ENCODE data around the gene OPN1SW.

OPN1SW gene

DNA sequence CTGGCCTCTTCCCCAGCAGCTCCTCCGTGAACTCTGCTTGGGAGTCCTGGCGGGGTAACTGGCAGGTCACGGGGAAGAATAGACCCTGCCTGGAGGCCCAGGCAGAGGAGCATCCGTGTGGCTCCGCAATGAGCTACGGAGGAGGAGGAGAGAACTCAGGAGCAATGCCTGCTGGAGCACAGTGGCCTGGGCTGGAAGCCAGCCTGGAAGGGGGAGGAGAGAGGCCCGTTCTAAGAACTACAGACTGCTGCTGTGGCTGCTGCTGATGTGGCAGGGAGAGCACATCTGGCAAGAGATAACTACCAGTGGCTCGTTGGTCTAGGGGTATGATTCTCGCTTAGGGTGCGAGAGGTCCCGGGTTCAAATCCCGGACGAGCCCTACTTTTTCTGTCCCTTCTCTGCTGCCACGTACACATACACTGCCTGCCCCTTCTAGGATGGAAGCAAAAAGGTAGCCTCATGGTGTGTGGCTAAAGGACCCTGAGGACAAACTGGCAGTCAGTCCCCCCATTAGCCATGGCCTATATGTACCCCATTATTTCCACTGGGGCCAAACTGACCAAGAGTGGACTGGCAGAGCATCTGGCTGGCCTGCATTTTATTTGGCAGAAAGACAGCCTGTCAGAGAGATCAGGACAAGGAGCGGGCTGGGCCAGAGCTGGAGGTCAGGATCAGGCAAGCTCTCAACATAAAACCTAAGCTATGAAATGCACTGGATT lies 7.7 kb upstream of the OPN1SW start:
- no peak overlapping the region for H3K9ac ChIP-seq
- no peak overlapping the region for H3K4me3 ChIP-seq (IDR thresholded peaks at IDR 0.05; ENCODE audit: insufficient read depth, low read depth, low read length)
- H3K4me1 ChIP-seq (ENCODE audit: low read depth, poor library complexity, severe bottlenecking) = no peaks in the 10 kb centered on the region
- no peaks in the 10 kb centered on the region for H3K79me2 ChIP-seq (ENCODE audit: insufficient read depth, low read depth)
- TF ChIP-seq, protein P1, sequence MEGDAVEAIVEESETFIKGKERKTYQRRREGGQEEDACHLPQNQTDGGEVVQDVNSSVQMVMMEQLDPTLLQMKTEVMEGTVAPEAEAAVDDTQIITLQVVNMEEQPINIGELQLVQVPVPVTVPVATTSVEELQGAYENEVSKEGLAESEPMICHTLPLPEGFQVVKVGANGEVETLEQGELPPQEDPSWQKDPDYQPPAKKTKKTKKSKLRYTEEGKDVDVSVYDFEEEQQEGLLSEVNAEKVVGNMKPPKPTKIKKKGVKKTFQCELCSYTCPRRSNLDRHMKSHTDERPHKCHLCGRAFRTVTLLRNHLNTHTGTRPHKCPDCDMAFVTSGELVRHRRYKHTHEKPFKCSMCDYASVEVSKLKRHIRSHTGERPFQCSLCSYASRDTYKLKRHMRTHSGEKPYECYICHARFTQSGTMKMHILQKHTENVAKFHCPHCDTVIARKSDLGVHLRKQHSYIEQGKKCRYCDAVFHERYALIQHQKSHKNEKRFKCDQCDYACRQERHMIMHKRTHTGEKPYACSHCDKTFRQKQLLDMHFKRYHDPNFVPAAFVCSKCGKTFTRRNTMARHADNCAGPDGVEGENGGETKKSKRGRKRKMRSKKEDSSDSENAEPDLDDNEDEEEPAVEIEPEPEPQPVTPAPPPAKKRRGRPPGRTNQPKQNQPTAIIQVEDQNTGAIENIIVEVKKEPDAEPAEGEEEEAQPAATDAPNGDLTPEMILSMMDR (conservative IDR thresholded peaks at IDR 0.05; ENCODE audit: low read depth, low read length) = no peak
- H3K4me2 ChIP-seq = no peak overlapping the region
- no peak overlapping the region for H3K27ac ChIP-seq
- no peaks in the 10 kb centered on the region for H3K36me3 ChIP-seq (ENCODE audit: insufficient read depth)
- H4K20me1 ChIP-seq (ENCODE audit: insufficient read depth) = no peaks in the 10 kb centered on the region
- no peak overlapping the region for H2AFZ ChIP-seq (ENCODE audit: low read depth)
- H3K27me3 ChIP-seq (ENCODE audit: insufficient read depth, low read depth) = no peaks in the 10 kb centered on the region; the same call in 1 of the 2 replicates

DNA sequence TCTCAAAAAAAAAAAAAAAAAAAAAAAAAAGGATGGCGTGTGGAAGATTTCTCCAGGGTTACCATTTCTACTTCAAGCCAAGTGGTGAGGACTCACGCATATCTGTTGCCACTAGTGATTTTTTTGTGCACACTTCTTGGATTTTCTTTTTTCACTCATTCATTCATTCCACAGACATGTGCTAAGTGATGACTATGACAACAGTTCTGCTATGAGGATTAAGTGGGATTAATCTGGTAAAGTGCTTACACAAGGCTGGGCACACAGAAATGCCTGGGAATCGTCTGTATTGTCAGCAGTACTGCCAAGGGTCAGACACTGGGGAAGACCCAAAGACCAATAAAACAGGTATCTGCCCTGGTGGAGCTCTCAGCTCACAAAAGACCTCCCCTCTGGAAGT lies 6.3 kb upstream of the OPN1SW start:
- no peaks in the 10 kb centered on the region for H3K36me3 ChIP-seq (ENCODE audit: insufficient read depth)
- H3K4me2 ChIP-seq = no peak overlapping the region
- TF ChIP-seq, protein P1 (conservative IDR thresholded peaks at IDR 0.05; ENCODE audit: low read depth, low read length) = no peak
- H3K9ac ChIP-seq = no peak overlapping the region
- H3K27me3 ChIP-seq (ENCODE audit: insufficient read depth, low read depth) = no peaks in the 10 kb centered on the region
- no peaks in the 10 kb centered on the region for H3K4me1 ChIP-seq (ENCODE audit: low read depth, poor library complexity, severe bottlenecking)
- no peaks in the 10 kb centered on the region for H4K20me1 ChIP-seq (ENCODE audit: insufficient read depth)
- H2AFZ ChIP-seq (ENCODE audit: low read depth) = no peak overlapping the region
- no peak overlapping the region for H3K27ac ChIP-seq
- no peaks in the 10 kb centered on the region for H3K79me2 ChIP-seq (ENCODE audit: insufficient read depth, low read depth)
- H3K4me3 ChIP-seq (IDR thresholded peaks at IDR 0.05; ENCODE audit: insufficient read depth, low read depth, low read length) = no peak overlapping the region

DNA sequence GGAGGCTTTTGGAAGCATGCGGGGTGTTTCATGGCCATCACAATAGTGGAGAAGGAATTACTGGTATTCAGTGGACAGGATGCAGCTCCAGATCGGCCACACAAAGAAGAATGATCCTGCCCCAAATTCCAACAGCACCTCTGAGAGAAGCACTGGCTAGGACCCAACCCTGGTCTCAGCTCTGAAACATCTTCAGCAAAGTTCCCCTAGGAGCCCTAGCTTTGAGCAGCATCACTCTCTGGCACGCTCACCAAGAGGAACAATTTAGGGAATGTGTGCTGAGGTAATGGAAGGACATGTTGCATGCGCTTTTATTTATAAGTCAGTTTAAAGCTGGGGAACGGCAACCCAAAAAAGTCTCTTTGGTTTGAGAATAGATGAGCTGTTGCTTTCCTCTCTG lies 5.5 kb upstream of the OPN1SW start:
- Histone ChIP-seq H3K79me2 (ENCODE audit: insufficient read depth, low read depth) (no peaks in the 10 kb centered on the region), H3K9ac (no peak overlapping the region), H3K27me3 (ENCODE audit: insufficient read depth, low read depth) (no peaks in the 10 kb centered on the region), H3K4me2 (no peak overlapping the region), H3K4me3 (IDR thresholded peaks at IDR 0.05; ENCODE audit: insufficient read depth, low read depth, low read length) (no peak overlapping the region), H2AFZ (ENCODE audit: low read depth) (no peak overlapping the region), H4K20me1 (ENCODE audit: insufficient read depth) (no peaks in the 10 kb centered on the region), H3K27ac (no peak overlapping the region), H3K4me1 (ENCODE audit: low read depth, poor library complexity, severe bottlenecking) (no peaks in the 10 kb centered on the region), H3K36me3 (ENCODE audit: insufficient read depth) (no peaks in the 10 kb centered on the region)
- TF ChIP-seq, protein P1 (conservative IDR thresholded peaks at IDR 0.05; ENCODE audit: low read depth, low read length) = no peak

DNA sequence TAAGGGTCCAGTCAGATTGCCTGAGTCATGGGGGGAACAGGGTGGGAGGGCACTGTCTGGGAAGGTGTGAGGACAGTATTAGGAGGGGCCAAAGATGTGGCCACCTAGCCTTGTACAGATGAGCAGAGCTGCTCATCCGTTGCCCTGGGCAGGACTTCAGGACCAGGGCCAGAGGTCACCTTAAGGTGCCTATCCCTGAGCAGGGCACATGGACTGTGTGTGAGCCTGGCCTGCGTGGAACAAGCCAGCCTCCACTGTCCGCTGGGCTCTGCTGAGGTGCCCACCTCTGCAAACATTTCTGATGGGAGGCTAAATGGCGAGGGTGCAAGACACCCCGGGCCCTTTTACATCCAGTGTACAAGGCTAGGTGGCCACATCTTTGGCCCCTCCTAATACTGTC lies 3.4 kb upstream of the OPN1SW start:
- no peaks in the 10 kb centered on the region for H3K79me2 ChIP-seq (ENCODE audit: insufficient read depth, low read depth)
- no peaks in the 10 kb centered on the region for H4K20me1 ChIP-seq (ENCODE audit: insufficient read depth)
- TF ChIP-seq, protein P1 (conservative IDR thresholded peaks at IDR 0.05; ENCODE audit: low read depth, low read length) = no peak

More for the DNA sequence above, 3.4 kb upstream of the OPN1SW start:
- Histone ChIP-seq H3K27ac (no peak overlapping the region), H2AFZ (ENCODE audit: low read depth) (no peak overlapping the region), H3K4me3 (IDR thresholded peaks at IDR 0.05; ENCODE audit: insufficient read depth, low read depth, low read length) (no peak overlapping the region), H3K9ac (no peak overlapping the region), H3K4me2 (no peak overlapping the region), H3K4me1 (ENCODE audit: low read depth, poor library complexity, severe bottlenecking) (no peaks in the 10 kb centered on the region), H3K36me3 (ENCODE audit: insufficient read depth) (no peaks in the 10 kb centered on the region), H3K27me3 (ENCODE audit: insufficient read depth, low read depth) (no peaks in the 10 kb centered on the region)
